Mucosa of descending colon (tissue), 3 donors: ENCODE data around the gene SPATA31D3. TPM values are rescaled to one million over a fixed set of nuclear protein-coding genes. Genes with fewer than 3 reads are reported as not detected.
"Not testable (repeated sequence)": the region's sequence is repeated elsewhere in the genome, so short reads cannot be mapped to it uniquely, and the experiment has no call there.

Experiments
- ATAC-seq: fragments of 200-7000 bp; cut with Tn5 transposase; one replicate; pipeline ENCODE4 v1.9.1; 2020; ENCODE audit warnings: mild to moderate bottlenecking, moderate library complexity
- DNase-seq, 3 donors: peaks; one replicate each; pipeline ENCODE4 v3.0.0-alpha.2; 2020
- H3K36me3 ChIP-seq: fragments of 200-600 bp; one replicate; pipeline ENCODE4 v1.8.0; 2021; ENCODE audit warnings: low read depth, mild to moderate bottlenecking
- H3K4me1 ChIP-seq: fragments of 200-600 bp; one replicate; pipeline ENCODE4 v1.8.0; 2021; ENCODE audit warnings: low read depth, mild to moderate bottlenecking
- H3K4me3 ChIP-seq: fragments of 200-600 bp; one replicate; pipeline ENCODE4 v1.8.0; 2021; ENCODE audit warnings: mild to moderate bottlenecking
- H3K9me3 ChIP-seq: fragments of 200-600 bp; one replicate; pipeline ENCODE4 v1.8.0; 2021; ENCODE audit warnings: mild to moderate bottlenecking
- CTCF ChIP-seq: fragments of 200-600 bp; IDR thresholded peaks from one replicate; pipeline ENCODE4 v1.8.0; 2022; ENCODE audit warnings: antibody characterized with exemption, mild to moderate bottlenecking
- intact Hi-C, 2 donors: fragments of 100-400 bp; cut with DNase I in 1 of 2; cut with micrococcal nuclease in 1 of 2; formaldehyde crosslinking; loops; one replicate each; pipeline versions ENCODE4 v1.11.0 to v1.11.1; 2022; cut with DNase I, micrococcal nuclease
- long read RNA-seq, 2 donors: library from polyadenylated mRNA; unstranded; transcript quantifications; one replicate each; pipeline ENCODE4 v2.0.0, GENCODE V29; 2019 to 2021
- total RNA-seq, 3 donors: library from RNA; stranded (reverse); fragmentation: NEBNext Ultra II Directional in 2 of 3; extraction: Animal tissue kit (Norgen Biotek cat#: 25700) in 2 of 3; gene quantifications; one replicate each; pipeline versions ENCODE4 v1.2.1 to v1.2.4, GENCODE V29; 2021 to 2023
- donor health status: DM: no; HTN: no; CAD: no; lungs with moderate emphysema.
- donor health status: DM: no; HTN: no; CAD: no.
- donor health status: DM: no; HTN: yes; CAD: no.

Gene SPATA31D3
- not detected for total RNA-seq
- long read RNA-seq, donor 1: 0 reads
- long read RNA-seq, donor 2: 0 reads

GRCh38 chr9:81943393-81943792 lies at the start of gene SPATA31D3:
TSS of gene SPATA31D3 (plus strand) at chr9:81943500. CDS start at chr9:81943586, 86 bp downstream.
- DNase-seq, H3K4me1 ChIP-seq, H3K4me3 ChIP-seq, H3K9me3 ChIP-seq, ATAC-seq, H3K36me3 ChIP-seq, intact Hi-C loops: not testable (repeated sequence)

DNA sequence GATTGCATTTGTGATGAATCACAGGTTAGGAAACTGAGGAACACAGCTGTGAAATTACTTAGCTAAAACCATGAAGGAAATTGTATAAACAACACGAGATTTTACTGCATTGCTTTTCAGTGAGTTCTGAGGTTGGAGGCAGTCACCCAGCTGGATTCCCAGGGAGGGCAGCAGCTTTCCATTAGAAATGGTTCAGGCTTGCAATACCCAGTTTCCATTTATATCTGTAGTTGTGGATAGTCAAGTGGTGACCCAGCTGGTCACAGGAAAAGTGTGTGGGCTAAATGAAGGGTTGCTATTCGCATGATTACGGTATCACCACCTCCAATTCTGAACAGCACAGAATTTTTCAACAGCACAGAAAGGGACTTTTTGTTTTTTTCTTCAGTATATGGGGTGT lies 49.4 kb upstream of the SPATA31D3 start:
- TF ChIP-seq CTCF: no peak
- no peak for ATAC-seq

GRCh38 chr9:81894891-81895290 lies 48.4 kb upstream of the SPATA31D3 start:
- Histone ChIP-seq H3K36me3 (no peaks in the 10 kb centered on the region), H3K4me3 (no peak overlapping the region), H3K9me3 (no peaks in the 10 kb centered on the region), H3K4me1 (peaks cover 8% of the 10 kb centered on the region)
- no peak for TF ChIP-seq CTCF
- DNase-seq: no peak
- intact Hi-C loops: no loop called here
- ATAC-seq: no peak

More for the DNA sequence above, 49.4 kb upstream of the SPATA31D3 start:
- Histone ChIP-seq H3K4me3 (no peak overlapping the region), H3K9me3 (no peaks in the 10 kb centered on the region), H3K4me1 (peaks cover 8% of the 10 kb centered on the region), H3K36me3 (no peaks in the 10 kb centered on the region)
- intact Hi-C loops: no loop called here
- no peak for DNase-seq

DNA sequence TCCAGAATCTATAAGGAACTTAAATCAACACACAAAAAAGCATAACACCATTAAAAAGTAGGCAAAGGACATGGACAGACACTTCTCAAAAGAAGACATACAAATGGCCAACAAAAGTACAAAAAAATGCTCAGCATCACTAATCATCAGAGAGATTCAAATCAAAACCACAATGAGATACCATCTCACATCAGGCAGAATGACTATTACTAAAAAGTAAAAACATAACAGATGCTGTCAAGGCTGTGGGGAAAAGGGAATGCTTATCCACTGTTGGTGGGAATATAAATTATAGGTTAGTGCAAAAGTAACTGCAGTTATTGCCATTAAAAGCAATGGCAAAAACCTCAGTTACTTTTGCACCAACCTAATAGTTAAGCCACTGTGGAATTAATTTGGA lies 47.2 kb upstream of the SPATA31D3 start:
- H3K9me3 ChIP-seq: no peaks in the 10 kb centered on the region
- H3K4me1 ChIP-seq: peaks cover 6% of the 10 kb centered on the region
- H3K4me3 ChIP-seq: no peak overlapping the region
- no peaks in the 10 kb centered on the region for H3K36me3 ChIP-seq
- no peak for TF ChIP-seq CTCF
- ATAC-seq: no peak
- no peak for DNase-seq
- intact Hi-C loops: no loop called here

- intact Hi-C loops: no loop called here
- Histone ChIP-seq H3K9me3 (no peaks in the 10 kb centered on the region), H3K4me3 (no peak overlapping the region), H3K4me1 (no peaks in the 10 kb centered on the region), H3K36me3 (no peaks in the 10 kb centered on the region)
- no peak for TF ChIP-seq CTCF
- DNase-seq: no peak
- no peak for ATAC-seq
Observed at GRCh38 chr9:81898851-81899250, 44.4 kb upstream of the SPATA31D3 start.

DNA sequence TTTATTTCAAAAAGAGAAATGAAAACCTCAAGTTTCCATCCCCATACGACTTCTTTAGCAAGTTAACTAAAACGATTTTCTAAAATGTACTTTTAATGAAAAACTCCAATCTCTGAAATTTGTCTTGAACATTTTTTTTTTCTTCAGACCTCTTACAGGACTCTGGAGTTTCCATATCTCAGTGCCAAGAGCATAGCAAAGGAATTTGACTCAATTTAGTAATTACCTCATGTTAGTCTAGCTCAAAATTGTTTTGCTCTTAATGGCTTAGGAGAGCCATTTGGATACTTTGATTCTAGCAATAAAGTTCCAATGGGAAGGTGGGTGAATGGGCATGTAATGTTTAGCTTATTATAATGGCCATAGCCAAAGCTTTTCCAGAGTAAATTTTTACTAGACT lies 41.1 kb upstream of the SPATA31D3 start:
- DNase-seq (no peak), ATAC-seq (no peak)
- Histone ChIP-seq H3K9me3 (no peaks in the 10 kb centered on the region), H3K36me3 (no peaks in the 10 kb centered on the region), H3K4me3 (no peak overlapping the region), H3K4me1 (no peaks in the 10 kb centered on the region)
- intact Hi-C loops: no loop called here
- TF ChIP-seq CTCF: no peak
